GM20431 (cell line): ENCODE data around the gene NAA80.
"Not testable (repeated sequence)": the region's sequence is repeated elsewhere in the genome, so short reads cannot be mapped to it uniquely, and the experiment has no call there.

Source experiments
- in situ Hi-C: fragments of 300-500 bp; cut with MseI, MboI; formaldehyde crosslinking; loops from one replicate; pipeline ENCODE4 v1.15.0; 2020; ENCODE audit warnings: low sequenced_read_pairs; ENCODE audit not compliant: unreplicated experiment

The NAA80 gene

GRCh38 chr3:50317300-50317699 lies 18.1 kb upstream of the NAA80 start:
- in situ Hi-C loops = no loop called here

- in situ Hi-C loops = no loop called here
These were observed 17.5 kb upstream of the NAA80 start for GRCh38 chr3:50316657-50317242.

- in situ Hi-C loops = no loop called here
These were observed 15.6 kb upstream of the NAA80 start for GRCh38 chr3:50314816-50315215.

GRCh38 chr3:50314342-50314741 lies 15.1 kb upstream of the NAA80 start:
- in situ Hi-C loops = no loop called here

GRCh38 chr3:50312041-50312440 lies 12.8 kb upstream of the NAA80 start:
- in situ Hi-C loops = not testable (repeated sequence)

GRCh38 chr3:50304601-50305000 lies 5.4 kb upstream of the NAA80 start:
- in situ Hi-C loops = no loop called here

- in situ Hi-C loops = no loop called here
These were observed 4.0 kb upstream of the NAA80 start, which contains the start of gene HYAL1 for GRCh38 chr3:50303013-50303815. Gene HYAL1 (minus strand): TSS chr3:50303574. CDS start chr3:50302956, 618 bp downstream.

GRCh38 chr3:50302095-50303012 lies 3.1 kb upstream of the NAA80 start:
- in situ Hi-C loops = no loop called here

GRCh38 chr3:50300681-50301254 lies 1.6 kb upstream of the NAA80 start:
- in situ Hi-C loops = no loop called here

- in situ Hi-C loops = no loop called here
These were observed 900 bp upstream of the NAA80 start for GRCh38 chr3:50299929-50300680.

GRCh38 chr3:50299638-50299928 lies 378 bp upstream of the NAA80 start:
- in situ Hi-C loops = no loop called here

- in situ Hi-C loops = no loop called here
These were observed 1.1 kb downstream of the NAA80 start for GRCh38 chr3:50297896-50298725.

GRCh38 chr3:50297384-50297775 lies 1.8 kb downstream of the NAA80 start:
- in situ Hi-C loops = no loop called here

- in situ Hi-C loops = no loop called here
These were observed 2.4 kb downstream of the NAA80 start for GRCh38 chr3:50296721-50297383.

- in situ Hi-C loops = no loop called here
These were observed 3.4 kb downstream of the NAA80 start for GRCh38 chr3:50295553-50296431.

GRCh38 chr3:50294492-50295403 lies 4.5 kb downstream of the NAA80 start:
- in situ Hi-C loops = no loop called here

- in situ Hi-C loops = no loop called here
These were observed 5.1 kb downstream of the NAA80 start for GRCh38 chr3:50294089-50294488.
